Breast epithelium (tissue), 3 donors: ENCODE data around the gene COL23A1.

Experiments used
- CTCF ChIP-seq, 3 donors: fragments of 450-650 bp; IDR thresholded peaks; one replicate each; pipeline ENCODE4 v1.5.1; 2016 to 2017; ENCODE audit warnings: antibody characterized with exemption in 3 of 3, mild to moderate bottlenecking in 3 of 3, moderate library complexity in 3 of 3
- POLR2AphosphoS5 ChIP-seq, 3 donors: sonication (generic); formaldehyde crosslinking; IDR thresholded peaks; one replicate each; pipeline ENCODE4 v1.6.1; 2017; ENCODE audit warnings: antibody characterized with exemption in 3 of 3

- TF ChIP-seq CTCF (IDR thresholded peaks at IDR 0.05) (no peak), POLR2AphosphoS5 (IDR thresholded peaks at IDR 0.05) (no peak)
These were observed 271.3 kb downstream of the COL23A1 start for GRCh38 chr5:178318893-178319292.
